HG02571 (cell line): ENCODE measurements around the gene SGK2.

Experiments used
- ATAC-seq: cut with Tn5 transposase; IDR thresholded peaks from one replicate; pipeline ENCODE4 v1.9.1; 2021; ENCODE audit warnings: mild to moderate bottlenecking, moderate library complexity; ENCODE audit not compliant: unreplicated experiment

SGK2 gene

GRCh38 chr20:43535370-43536004, 23.3 kb upstream of the SGK2 start:
- ATAC-seq: no peak

- ATAC-seq: no peak
Observed at GRCh38 chr20:43536041-43536816, 22.6 kb upstream of the SGK2 start.

GRCh38 chr20:43536817-43537440, 21.9 kb upstream of the SGK2 start:
- no peak for ATAC-seq

- ATAC-seq: no peak
Observed at GRCh38 chr20:43537921-43538877, 20.6 kb upstream of the SGK2 start.

GRCh38 chr20:43538878-43539700, 19.7 kb upstream of the SGK2 start:
- ATAC-seq: no peak

GRCh38 chr20:43539975-43540672, 18.7 kb upstream of the SGK2 start:
- ATAC-seq: no peak

- ATAC-seq: no peak
Observed at GRCh38 chr20:43540673-43541060, 18.2 kb upstream of the SGK2 start.

GRCh38 chr20:43541214-43541613, 17.6 kb upstream of the SGK2 start:
- no peak for ATAC-seq

GRCh38 chr20:43542161-43542560, 16.7 kb upstream of the SGK2 start:
- no peak for ATAC-seq

GRCh38 chr20:43542674-43543073, 16.2 kb upstream of the SGK2 start:
- ATAC-seq: no peak

GRCh38 chr20:43543138-43543537, 15.7 kb upstream of the SGK2 start:
- ATAC-seq: no peak

GRCh38 chr20:43544501-43544900, 14.3 kb upstream of the SGK2 start:
- no peak for ATAC-seq

- no peak for ATAC-seq
Observed at GRCh38 chr20:43545837-43546578, 12.8 kb upstream of the SGK2 start.

- no peak for ATAC-seq
Observed at GRCh38 chr20:43548273-43548880, 10.4 kb upstream of the SGK2 start.

- no peak for ATAC-seq
Observed at GRCh38 chr20:43549416-43550065, 9.3 kb upstream of the SGK2 start.

- no peak for ATAC-seq
Observed at GRCh38 chr20:43550456-43550855, 8.4 kb upstream of the SGK2 start.

- ATAC-seq: no peak
Observed at GRCh38 chr20:43554369-43554768, 4.5 kb upstream of the SGK2 start.
